K562 (cell line): ENCODE data around the gene MICAL2. TPM values are rescaled to one million over a fixed set of nuclear protein-coding genes. Genes with fewer than 3 reads are reported as not detected.

Experiments
- ATF1 ChIP-seq, 2 experiments: fragments of 450-650 bp in 1 of 2; IDR thresholded peaks; 2 replicates each; pipeline ENCODE4 v1.6.1; 2016; ENCODE audit warnings: missing compliant biosample characterization in 1 of 2, missing genetic modification characterization in 1 of 2
- CBFA2T2 ChIP-seq: fragments of 450-650 bp; conservative IDR thresholded peaks from 2 replicates; pipeline ENCODE4 v1.6.1; 2017; ENCODE audit warnings: mild to moderate bottlenecking
- DPF2 ChIP-seq: fragments of 450-650 bp; IDR thresholded peaks from 2 replicates; pipeline ENCODE4 v1.6.1; 2016
- FOS ChIP-seq: IDR thresholded peaks from 3 replicates; pipeline ENCODE4 v1.6.1; 2011; ENCODE audit not compliant: insufficient read length; ENCODE audit errors: extremely low read depth
- HMGN3 ChIP-seq: IDR thresholded peaks from 2 replicates; pipeline ENCODE4 v1.6.1; 2011; ENCODE audit warnings: borderline replicate concordance, low read depth, mild to moderate bottlenecking, mixed read lengths, low read length; ENCODE audit not compliant: insufficient read length; ENCODE audit errors: extremely low read depth
- HNRNPL ChIP-seq: fragments of 200-400 bp; formaldehyde crosslinking; IDR thresholded peaks from 2 replicates; pipeline ENCODE4 v1.6.1; 2017; ENCODE audit warnings: low read depth, mild to moderate bottlenecking, low read length
- SMARCC2 ChIP-seq: fragments of 450-650 bp; IDR thresholded peaks from 2 replicates; pipeline ENCODE4 v1.6.1; 2017; ENCODE audit warnings: antibody characterized with exemption, moderate library complexity, mild to moderate bottlenecking, low read depth
- SMARCE1 ChIP-seq: fragments of 450-650 bp; IDR thresholded peaks from 2 replicates; pipeline ENCODE4 v1.7.1; 2016; ENCODE audit warnings: mild to moderate bottlenecking
- SP1 ChIP-seq: sonication (generic); formaldehyde crosslinking; IDR thresholded peaks from 2 replicates; pipeline ENCODE4 v1.8.1; 2022; ENCODE audit warnings: mild to moderate bottlenecking, missing genetic modification reagents
- TAF7 ChIP-seq: fragments of 450-650 bp; IDR thresholded peaks from 2 replicates; pipeline ENCODE4 v1.6.1; 2016; ENCODE audit warnings: missing genetic modification characterization, missing compliant biosample characterization
- XRCC3 ChIP-seq: fragments of 450-650 bp; IDR thresholded peaks from 2 replicates; pipeline ENCODE4 v1.6.1; 2017; ENCODE audit warnings: mild to moderate bottlenecking, moderate library complexity
- polyA plus RNA-seq, 8 experiments: library from polyadenylated mRNA; depleted of rRNA in 4 of 8; stranded (reverse) in 5 of 8; unstranded in 3 of 8; fragments of >200 nt; fragmentation: Nextera tagmentation in 2 of 8; fragmentation: Illumina TruSeq in 1 of 8; extraction: Ambion mirVana in 2 of 8; extraction: Trizol in 1 of 8; gene quantifications; 2 replicates each; pipeline versions ENCODE4 v1.2.1 to v1.2.3, GENCODE V29; 2011 to 2014; ENCODE audit warnings: inconsistent platforms in 1 of 8, missing spikeins in 1 of 8
- total RNA-seq, 7 experiments: library from RNA; depleted of rRNA in 6 of 7; stranded (reverse); fragments of >200 nt in 6 of 7; fragmentation: Illumina TruSeq in 2 of 7; extraction: Trizol in 2 of 7; gene quantifications; 2 replicates each; pipeline versions ENCODE4 v1.2.1 to v1.2.3, GENCODE V29; 2011 to 2021; ENCODE audit warnings: low replicate concordance in 1 of 7
- TF ChIP-seq, protein P1 (sequence below): sonication (generic); IDR thresholded peaks from 2 replicates; pipeline ENCODE4 v1.6.1; 2016
- TF ChIP-seq, protein P2 (sequence below): fragments of 450-650 bp; IDR thresholded peaks from one replicate; pipeline ENCODE4 v1.6.1; 2018; ENCODE audit warnings: mild to moderate bottlenecking, moderate library complexity; ENCODE audit not compliant: partially characterized antibody
- TF ChIP-seq, protein P3 (sequence below): fragments of 450-650 bp; formaldehyde crosslinking; IDR thresholded peaks from 2 replicates; pipeline ENCODE4 v1.4.0; 2022; ENCODE audit warnings: missing genetic modification characterization
- TF ChIP-seq, protein P4 (sequence below): sonication (generic); formaldehyde crosslinking; IDR thresholded peaks from 2 replicates; pipeline ENCODE4 v1.4.0; 2020; ENCODE audit warnings: mild to moderate bottlenecking, missing genetic modification reagents
- TF ChIP-seq, protein P5 (sequence below): fragments of 450-650 bp; IDR thresholded peaks from 2 replicates; pipeline ENCODE4 v1.6.1; 2017; ENCODE audit warnings: antibody characterized with exemption, mild to moderate bottlenecking

MICAL2 gene
- total and polyA plus RNA-seq, 9 of the 15 experiments (the other 6 are each of a cell fraction or from before 2014, with no cell fraction given) = 4.7 to 64.2 (median 33.6) TPM

DNA sequence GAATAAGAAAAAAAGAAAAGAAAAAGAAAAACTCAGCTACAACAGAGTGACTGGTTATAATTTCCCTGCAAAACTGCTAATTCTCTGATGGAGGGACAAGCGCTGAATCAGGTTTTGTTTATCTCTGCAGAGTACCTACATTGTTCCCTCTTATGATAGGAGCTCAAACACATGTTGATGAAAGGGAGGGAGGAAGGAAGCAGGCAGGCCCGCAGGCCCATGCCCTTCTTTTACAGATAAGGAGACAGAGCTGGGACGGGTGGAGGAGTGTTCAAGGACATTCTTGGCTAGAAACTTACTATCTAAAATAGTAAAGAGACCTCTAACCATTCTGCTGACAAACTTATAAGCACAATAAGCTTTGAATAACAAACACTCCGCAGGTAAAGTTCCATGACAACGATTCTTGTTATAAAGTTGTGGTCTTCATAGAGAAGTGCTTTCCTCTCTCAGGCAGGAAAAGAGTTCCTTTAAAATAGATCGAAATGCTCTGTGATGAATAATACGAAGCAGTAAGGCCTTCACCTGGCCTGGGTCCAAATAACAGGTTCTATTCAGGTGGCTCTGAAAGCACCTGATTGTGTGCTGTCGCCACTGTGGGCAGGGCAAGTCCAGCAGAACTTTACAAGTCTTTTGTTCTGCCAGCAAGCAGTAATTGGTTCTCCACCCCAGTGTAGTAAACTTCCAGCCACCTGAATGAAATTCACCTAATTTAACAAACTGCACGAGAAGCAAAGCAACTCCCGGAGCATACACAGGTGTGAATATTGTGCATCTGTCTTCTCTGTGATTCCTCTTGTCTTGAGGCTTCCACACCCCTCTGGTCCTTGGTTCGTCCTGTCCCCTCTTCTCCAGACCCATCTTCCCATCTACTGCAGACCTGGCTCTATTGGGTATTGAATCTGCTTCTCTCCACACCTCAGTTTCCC lies 15.3 kb upstream of the MICAL2 start (continued):
- TF ChIP-seq FOS (no peak), TAF7 (no peak), HNRNPL (no peak), SP1 (CRISPR knock-in tag) (0 out of 2 replicates have a peak, but pooled peaks have one; percentile 28), HMGN3 (no peak), ATF1 (CRISPR knock-in tag; IDR thresholded peaks at IDR 0.05) (no peak), ATF1 (tag; IDR thresholded peaks at IDR 0.05) (no peak; the same call in 1 of the 2 replicates), DPF2 (peak; percentile 86; the same call in 1 of the 2 replicates), XRCC3 (no peak), SMARCC2 (peak; percentile 63), CBFA2T2 (peak; percentile 84), SMARCE1 (peak; percentile 64; the same call in 1 of the 2 replicates)
- TF ChIP-seq, protein P1, sequence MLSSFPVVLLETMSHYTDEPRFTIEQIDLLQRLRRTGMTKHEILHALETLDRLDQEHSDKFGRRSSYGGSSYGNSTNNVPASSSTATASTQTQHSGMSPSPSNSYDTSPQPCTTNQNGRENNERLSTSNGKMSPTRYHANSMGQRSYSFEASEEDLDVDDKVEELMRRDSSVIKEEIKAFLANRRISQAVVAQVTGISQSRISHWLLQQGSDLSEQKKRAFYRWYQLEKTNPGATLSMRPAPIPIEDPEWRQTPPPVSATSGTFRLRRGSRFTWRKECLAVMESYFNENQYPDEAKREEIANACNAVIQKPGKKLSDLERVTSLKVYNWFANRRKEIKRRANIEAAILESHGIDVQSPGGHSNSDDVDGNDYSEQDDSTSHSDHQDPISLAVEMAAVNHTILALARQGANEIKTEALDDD = peak; percentile 28; the same call in 1 of the 2 replicates
- TF ChIP-seq, protein P2, sequence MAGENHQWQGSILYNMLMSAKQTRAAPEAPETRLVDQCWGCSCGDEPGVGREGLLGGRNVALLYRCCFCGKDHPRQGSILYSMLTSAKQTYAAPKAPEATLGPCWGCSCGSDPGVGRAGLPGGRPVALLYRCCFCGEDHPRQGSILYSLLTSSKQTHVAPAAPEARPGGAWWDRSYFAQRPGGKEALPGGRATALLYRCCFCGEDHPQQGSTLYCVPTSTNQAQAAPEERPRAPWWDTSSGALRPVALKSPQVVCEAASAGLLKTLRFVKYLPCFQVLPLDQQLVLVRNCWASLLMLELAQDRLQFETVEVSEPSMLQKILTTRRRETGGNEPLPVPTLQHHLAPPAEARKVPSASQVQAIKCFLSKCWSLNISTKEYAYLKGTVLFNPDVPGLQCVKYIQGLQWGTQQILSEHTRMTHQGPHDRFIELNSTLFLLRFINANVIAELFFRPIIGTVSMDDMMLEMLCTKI = no peak
- TF ChIP-seq, protein P3, sequence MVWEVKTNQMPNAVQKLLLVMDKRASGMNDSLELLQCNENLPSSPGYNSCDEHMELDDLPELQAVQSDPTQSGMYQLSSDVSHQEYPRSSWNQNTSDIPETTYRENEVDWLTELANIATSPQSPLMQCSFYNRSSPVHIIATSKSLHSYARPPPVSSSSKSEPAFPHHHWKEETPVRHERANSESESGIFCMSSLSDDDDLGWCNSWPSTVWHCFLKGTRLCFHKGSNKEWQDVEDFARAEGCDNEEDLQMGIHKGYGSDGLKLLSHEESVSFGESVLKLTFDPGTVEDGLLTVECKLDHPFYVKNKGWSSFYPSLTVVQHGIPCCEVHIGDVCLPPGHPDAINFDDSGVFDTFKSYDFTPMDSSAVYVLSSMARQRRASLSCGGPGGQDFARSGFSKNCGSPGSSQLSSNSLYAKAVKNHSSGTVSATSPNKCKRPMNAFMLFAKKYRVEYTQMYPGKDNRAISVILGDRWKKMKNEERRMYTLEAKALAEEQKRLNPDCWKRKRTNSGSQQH (CRISPR knock-in tag) = no peak
- TF ChIP-seq, protein P4, sequence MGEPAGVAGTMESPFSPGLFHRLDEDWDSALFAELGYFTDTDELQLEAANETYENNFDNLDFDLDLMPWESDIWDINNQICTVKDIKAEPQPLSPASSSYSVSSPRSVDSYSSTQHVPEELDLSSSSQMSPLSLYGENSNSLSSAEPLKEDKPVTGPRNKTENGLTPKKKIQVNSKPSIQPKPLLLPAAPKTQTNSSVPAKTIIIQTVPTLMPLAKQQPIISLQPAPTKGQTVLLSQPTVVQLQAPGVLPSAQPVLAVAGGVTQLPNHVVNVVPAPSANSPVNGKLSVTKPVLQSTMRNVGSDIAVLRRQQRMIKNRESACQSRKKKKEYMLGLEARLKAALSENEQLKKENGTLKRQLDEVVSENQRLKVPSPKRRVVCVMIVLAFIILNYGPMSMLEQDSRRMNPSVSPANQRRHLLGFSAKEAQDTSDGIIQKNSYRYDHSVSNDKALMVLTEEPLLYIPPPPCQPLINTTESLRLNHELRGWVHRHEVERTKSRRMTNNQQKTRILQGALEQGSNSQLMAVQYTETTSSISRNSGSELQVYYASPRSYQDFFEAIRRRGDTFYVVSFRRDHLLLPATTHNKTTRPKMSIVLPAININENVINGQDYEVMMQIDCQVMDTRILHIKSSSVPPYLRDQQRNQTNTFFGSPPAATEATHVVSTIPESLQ (CRISPR knock-in tag) = 0 out of 2 replicates have a peak, but pooled peaks have one; percentile 53
- TF ChIP-seq, protein P5, sequence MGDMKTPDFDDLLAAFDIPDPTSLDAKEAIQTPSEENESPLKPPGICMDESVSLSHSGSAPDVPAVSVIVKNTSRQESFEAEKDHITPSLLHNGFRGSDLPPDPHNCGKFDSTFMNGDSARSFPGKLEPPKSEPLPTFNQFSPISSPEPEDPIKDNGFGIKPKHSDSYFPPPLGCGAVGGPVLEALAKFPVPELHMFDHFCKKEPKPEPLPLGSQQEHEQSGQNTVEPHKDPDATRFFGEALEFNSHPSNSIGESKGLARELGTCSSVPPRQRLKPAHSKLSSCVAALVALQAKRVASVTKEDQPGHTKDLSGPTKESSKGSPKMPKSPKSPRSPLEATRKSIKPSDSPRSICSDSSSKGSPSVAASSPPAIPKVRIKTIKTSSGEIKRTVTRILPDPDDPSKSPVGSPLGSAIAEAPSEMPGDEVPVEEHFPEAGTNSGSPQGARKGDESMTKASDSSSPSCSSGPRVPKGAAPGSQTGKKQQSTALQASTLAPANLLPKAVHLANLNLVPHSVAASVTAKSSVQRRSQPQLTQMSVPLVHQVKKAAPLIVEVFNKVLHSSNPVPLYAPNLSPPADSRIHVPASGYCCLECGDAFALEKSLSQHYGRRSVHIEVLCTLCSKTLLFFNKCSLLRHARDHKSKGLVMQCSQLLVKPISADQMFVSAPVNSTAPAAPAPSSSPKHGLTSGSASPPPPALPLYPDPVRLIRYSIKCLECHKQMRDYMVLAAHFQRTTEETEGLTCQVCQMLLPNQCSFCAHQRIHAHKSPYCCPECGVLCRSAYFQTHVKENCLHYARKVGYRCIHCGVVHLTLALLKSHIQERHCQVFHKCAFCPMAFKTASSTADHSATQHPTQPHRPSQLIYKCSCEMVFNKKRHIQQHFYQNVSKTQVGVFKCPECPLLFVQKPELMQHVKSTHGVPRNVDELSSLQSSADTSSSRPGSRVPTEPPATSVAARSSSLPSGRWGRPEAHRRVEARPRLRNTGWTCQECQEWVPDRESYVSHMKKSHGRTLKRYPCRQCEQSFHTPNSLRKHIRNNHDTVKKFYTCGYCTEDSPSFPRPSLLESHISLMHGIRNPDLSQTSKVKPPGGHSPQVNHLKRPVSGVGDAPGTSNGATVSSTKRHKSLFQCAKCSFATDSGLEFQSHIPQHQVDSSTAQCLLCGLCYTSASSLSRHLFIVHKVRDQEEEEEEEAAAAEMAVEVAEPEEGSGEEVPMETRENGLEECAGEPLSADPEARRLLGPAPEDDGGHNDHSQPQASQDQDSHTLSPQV = peak; percentile 72
